ENCODE data around the gene PCGF2. TPM values are rescaled to one million over a fixed set of nuclear protein-coding genes. Genes with fewer than 3 reads are reported as not detected.

The PCGF2 gene
- total RNA-seq, 1 donor from 2014 or later, result 1.1 TPM

GRCh38 chr17:38762231-38762630 lies 14.1 kb upstream of the PCGF2 start:
- TF ChIP-seq, protein P1, sequence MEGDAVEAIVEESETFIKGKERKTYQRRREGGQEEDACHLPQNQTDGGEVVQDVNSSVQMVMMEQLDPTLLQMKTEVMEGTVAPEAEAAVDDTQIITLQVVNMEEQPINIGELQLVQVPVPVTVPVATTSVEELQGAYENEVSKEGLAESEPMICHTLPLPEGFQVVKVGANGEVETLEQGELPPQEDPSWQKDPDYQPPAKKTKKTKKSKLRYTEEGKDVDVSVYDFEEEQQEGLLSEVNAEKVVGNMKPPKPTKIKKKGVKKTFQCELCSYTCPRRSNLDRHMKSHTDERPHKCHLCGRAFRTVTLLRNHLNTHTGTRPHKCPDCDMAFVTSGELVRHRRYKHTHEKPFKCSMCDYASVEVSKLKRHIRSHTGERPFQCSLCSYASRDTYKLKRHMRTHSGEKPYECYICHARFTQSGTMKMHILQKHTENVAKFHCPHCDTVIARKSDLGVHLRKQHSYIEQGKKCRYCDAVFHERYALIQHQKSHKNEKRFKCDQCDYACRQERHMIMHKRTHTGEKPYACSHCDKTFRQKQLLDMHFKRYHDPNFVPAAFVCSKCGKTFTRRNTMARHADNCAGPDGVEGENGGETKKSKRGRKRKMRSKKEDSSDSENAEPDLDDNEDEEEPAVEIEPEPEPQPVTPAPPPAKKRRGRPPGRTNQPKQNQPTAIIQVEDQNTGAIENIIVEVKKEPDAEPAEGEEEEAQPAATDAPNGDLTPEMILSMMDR (IDR thresholded peaks at IDR 0.05; ENCODE audit: insufficient read depth, low read length, severe bottlenecking), result no peak
- Histone ChIP-seq H3K4me3 (ENCODE audit: low read depth, low read length) (no peak overlapping the region), H3K36me3 (ENCODE audit: control insufficient read depth, insufficient read depth, low read length) (peaks cover 23% of the 10 kb centered on the region), H3K27me3 (ENCODE audit: control insufficient read depth, insufficient read depth, low read length) (no peaks in the 10 kb centered on the region)
- FAIRE-seq (no peak), DNase-seq (ENCODE audit: low read depth) (no peak)

DNA sequence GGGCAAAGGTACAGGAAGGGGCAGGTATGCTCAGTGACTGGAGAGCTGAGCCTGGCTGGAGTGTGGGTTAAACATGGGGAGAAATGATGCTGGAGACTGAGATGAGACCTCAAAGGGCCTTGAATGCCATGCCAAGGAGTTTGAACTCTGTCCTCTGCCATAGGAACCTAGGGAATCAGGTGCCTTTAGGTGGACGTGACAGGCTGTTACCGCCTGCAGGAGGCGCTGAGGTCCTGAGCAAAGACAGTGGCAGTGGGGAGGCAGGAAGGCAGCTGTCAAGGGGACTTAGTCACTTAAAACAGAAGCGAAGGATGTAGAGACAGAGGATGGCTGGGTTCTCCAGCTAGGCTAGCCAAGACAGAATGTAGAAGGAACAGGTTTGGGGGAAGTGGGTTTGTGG lies 13.5 kb upstream of the PCGF2 start:
- Histone ChIP-seq H3K4me3 (ENCODE audit: low read depth, low read length) (no peak overlapping the region), H3K27me3 (ENCODE audit: control insufficient read depth, insufficient read depth, low read length) (no peaks in the 10 kb centered on the region), H3K36me3 (ENCODE audit: control insufficient read depth, insufficient read depth, low read length) (peaks cover 25% of the 10 kb centered on the region)
- DNase-seq (ENCODE audit: low read depth) (peak; percentile 36), FAIRE-seq (no peak)
- TF ChIP-seq, protein P1 (IDR thresholded peaks at IDR 0.05; ENCODE audit: insufficient read depth, low read length, severe bottlenecking), result peak; percentile 43

DNA sequence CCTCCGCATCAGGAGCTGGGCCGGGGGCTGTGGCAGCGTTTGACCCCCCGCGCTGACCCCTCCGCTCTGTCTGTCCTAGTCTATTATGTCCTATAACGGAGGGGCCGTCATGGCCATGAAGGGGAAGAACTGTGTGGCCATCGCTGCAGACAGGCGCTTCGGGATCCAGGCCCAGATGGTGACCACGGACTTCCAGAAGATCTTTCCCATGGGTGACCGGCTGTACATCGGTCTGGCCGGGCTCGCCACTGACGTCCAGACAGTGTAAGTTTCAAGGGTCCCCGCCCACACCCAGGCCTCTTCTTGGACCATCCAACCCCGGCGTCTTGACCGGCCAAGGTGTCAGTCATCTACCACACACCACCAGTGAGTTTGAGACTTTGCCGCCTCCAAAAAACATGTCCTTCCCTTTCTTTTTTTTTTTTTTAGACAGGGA lies 5.0 kb upstream of the PCGF2 start:
- TF ChIP-seq, protein P1 (IDR thresholded peaks at IDR 0.05; ENCODE audit: insufficient read depth, low read length, severe bottlenecking), result no peak
- Histone ChIP-seq H3K36me3 (ENCODE audit: control insufficient read depth, insufficient read depth, low read length) (peaks cover 10% of the 10 kb centered on the region), H3K4me3 (ENCODE audit: low read depth, low read length) (peak overlapping the region; percentile 75), H3K27me3 (ENCODE audit: control insufficient read depth, insufficient read depth, low read length) (no peaks in the 10 kb centered on the region)
- DNase-seq (ENCODE audit: low read depth) (no peak), FAIRE-seq (no peak)

DNA sequence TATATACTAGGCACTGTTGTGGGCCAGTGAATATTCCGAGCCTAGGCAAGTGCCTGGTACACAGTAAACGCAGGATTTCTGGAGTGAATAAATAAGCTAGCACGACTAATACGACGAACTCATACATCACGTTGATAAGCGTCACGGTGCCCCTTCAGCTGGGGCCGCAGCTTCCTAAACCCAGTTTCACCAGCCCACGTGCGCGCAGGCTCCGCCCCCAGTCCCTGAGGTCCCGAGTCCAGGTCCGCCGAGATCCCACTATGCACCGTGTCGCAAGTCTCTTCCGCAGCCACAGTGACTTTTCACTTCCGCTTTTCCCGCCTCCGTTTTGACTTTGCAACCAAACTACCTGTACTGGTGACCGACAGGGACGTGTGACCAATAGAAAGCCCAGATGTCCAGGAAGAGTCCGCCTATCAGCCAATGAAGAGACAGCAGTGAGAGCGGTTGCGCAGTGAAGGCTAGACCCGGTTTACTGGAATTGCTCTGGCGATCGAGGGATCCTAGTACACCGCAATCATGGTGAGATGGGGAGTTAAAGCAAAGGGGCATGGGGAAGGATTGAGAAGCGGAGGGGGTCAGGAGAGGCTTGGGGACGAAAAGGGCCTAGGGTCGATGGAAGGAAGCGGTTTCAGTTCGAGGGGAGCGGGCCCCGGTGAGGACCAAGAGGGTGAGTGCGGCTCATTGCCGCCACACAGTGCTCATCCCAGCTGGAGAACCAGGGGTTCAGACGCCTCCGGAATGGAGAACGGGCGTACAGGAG lies 4.4 kb upstream of the PCGF2 start, which contains the start of gene PSMB3:
Gene PSMB3, plus strand, starts transcription at position 434 of the 763 bp plus-strand sequence. Its CDS starts 86 bp downstream, at position 520.
- Histone ChIP-seq H3K4me3 (ENCODE audit: low read depth, low read length) (peak within 1 kb of the TSS; percentile 75), H3K27me3 (ENCODE audit: control insufficient read depth, insufficient read depth, low read length) (no peaks in the 10 kb centered on the region), H3K36me3 (ENCODE audit: control insufficient read depth, insufficient read depth, low read length) (peaks cover 10% of the 10 kb centered on the region)
- TF ChIP-seq, protein P1 (IDR thresholded peaks at IDR 0.05; ENCODE audit: insufficient read depth, low read length, severe bottlenecking), result no peak
- DNase-seq (ENCODE audit: low read depth) (peak; percentile 99), FAIRE-seq (no peak)

- peak overlapping the region; percentile 75 for H3K4me3 ChIP-seq (ENCODE audit: low read depth, low read length)
- DNase-seq (ENCODE audit: low read depth) (peak; percentile 73), FAIRE-seq (no peak)
Observed at GRCh38 chr17:38751808-38752307, 3.7 kb upstream of the PCGF2 start.

More at GRCh38 chr17:38751808-38752307, 3.7 kb upstream of the PCGF2 start:
- Histone ChIP-seq H3K36me3 (ENCODE audit: control insufficient read depth, insufficient read depth, low read length) (peaks cover 9% of the 10 kb centered on the region), H3K27me3 (ENCODE audit: control insufficient read depth, insufficient read depth, low read length) (no peaks in the 10 kb centered on the region)
- TF ChIP-seq, protein P1 (IDR thresholded peaks at IDR 0.05; ENCODE audit: insufficient read depth, low read length, severe bottlenecking), result no peak

All from bronchial epithelial cell (primary cell).